ENCODE measurements around the gene NME1.

DNA sequence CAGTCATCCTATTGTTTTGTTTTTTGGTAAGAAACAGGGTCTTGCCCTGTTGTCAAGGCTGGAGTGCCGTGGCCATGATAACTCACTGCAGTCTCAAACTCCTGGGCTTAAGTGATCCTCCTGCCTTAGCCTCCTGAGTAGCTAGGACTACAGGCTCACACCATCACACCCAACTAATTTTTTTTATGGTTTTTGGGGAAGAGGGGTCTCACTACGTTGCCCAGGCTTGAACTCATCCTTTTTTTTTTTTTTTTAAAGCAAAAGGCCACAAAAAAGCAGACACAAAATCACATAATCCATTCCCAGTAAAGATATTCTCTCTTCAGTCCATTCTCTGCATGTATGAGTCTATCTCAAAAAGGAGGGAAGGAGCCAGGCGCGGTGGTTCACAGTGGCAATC is 38.2 kb upstream of the NME1 start:
- TF ChIP-seq, protein P1, sequence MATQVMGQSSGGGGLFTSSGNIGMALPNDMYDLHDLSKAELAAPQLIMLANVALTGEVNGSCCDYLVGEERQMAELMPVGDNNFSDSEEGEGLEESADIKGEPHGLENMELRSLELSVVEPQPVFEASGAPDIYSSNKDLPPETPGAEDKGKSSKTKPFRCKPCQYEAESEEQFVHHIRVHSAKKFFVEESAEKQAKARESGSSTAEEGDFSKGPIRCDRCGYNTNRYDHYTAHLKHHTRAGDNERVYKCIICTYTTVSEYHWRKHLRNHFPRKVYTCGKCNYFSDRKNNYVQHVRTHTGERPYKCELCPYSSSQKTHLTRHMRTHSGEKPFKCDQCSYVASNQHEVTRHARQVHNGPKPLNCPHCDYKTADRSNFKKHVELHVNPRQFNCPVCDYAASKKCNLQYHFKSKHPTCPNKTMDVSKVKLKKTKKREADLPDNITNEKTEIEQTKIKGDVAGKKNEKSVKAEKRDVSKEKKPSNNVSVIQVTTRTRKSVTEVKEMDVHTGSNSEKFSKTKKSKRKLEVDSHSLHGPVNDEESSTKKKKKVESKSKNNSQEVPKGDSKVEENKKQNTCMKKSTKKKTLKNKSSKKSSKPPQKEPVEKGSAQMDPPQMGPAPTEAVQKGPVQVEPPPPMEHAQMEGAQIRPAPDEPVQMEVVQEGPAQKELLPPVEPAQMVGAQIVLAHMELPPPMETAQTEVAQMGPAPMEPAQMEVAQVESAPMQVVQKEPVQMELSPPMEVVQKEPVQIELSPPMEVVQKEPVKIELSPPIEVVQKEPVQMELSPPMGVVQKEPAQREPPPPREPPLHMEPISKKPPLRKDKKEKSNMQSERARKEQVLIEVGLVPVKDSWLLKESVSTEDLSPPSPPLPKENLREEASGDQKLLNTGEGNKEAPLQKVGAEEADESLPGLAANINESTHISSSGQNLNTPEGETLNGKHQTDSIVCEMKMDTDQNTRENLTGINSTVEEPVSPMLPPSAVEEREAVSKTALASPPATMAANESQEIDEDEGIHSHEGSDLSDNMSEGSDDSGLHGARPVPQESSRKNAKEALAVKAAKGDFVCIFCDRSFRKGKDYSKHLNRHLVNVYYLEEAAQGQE (IDR thresholded peaks at IDR 0.05; ENCODE audit: insufficient read depth in 1 of 2, low read depth in 2 of 2, low read length in 1 of 2): no peak
- TF ChIP-seq, protein P2, sequence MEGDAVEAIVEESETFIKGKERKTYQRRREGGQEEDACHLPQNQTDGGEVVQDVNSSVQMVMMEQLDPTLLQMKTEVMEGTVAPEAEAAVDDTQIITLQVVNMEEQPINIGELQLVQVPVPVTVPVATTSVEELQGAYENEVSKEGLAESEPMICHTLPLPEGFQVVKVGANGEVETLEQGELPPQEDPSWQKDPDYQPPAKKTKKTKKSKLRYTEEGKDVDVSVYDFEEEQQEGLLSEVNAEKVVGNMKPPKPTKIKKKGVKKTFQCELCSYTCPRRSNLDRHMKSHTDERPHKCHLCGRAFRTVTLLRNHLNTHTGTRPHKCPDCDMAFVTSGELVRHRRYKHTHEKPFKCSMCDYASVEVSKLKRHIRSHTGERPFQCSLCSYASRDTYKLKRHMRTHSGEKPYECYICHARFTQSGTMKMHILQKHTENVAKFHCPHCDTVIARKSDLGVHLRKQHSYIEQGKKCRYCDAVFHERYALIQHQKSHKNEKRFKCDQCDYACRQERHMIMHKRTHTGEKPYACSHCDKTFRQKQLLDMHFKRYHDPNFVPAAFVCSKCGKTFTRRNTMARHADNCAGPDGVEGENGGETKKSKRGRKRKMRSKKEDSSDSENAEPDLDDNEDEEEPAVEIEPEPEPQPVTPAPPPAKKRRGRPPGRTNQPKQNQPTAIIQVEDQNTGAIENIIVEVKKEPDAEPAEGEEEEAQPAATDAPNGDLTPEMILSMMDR (IDR thresholded peaks at IDR 0.05): no peak
- TF ChIP-seq POLR2AphosphoS5 (IDR thresholded peaks at IDR 0.05; ENCODE audit: low read depth, low read length) (no peak), TCF7L2 (IDR thresholded peaks at IDR 0.05; ENCODE audit: low read depth, low read length) (no peak)

Data from Panc1 (cell line).